ENCODE results near the gene ITIH4.

The ITIH4 gene

GRCh38 chr3:52786330-52787215, 43.9 kb downstream of the ITIH4 start:
- Mint-ChIP-seq H3K36me3 (ENCODE audit: low read depth) (no peaks in the 10 kb centered on the region), H3K27me3 (ENCODE audit: low read depth, poor library complexity) (peaks cover 38% of the 10 kb centered on the region), H3K4me1 (peaks cover 9% of the 10 kb centered on the region), H3K27ac (no peak overlapping the region), H3K9me3 (no peaks in the 10 kb centered on the region), H3K4me3 (no peak overlapping the region)
- no peak for DNase-seq
- TF ChIP-seq CTCF (IDR thresholded peaks at IDR 0.05): no peak

- TF ChIP-seq CTCF (IDR thresholded peaks at IDR 0.05): no peak
- DNase-seq: no peak
- no peaks in the 10 kb centered on the region for H3K36me3 Mint-ChIP-seq (ENCODE audit: low read depth)
These were observed 45.4 kb downstream of the ITIH4 start for GRCh38 chr3:52784931-52785590.

GRCh38 chr3:52784021-52784621, 46.4 kb downstream of the ITIH4 start:
- peaks cover 8% of the 10 kb centered on the region for H3K4me1 Mint-ChIP-seq
- H3K4me3 Mint-ChIP-seq: no peak overlapping the region
- no peaks in the 10 kb centered on the region for H3K36me3 Mint-ChIP-seq (ENCODE audit: low read depth)
- peaks cover 36% of the 10 kb centered on the region for H3K27me3 Mint-ChIP-seq (ENCODE audit: low read depth, poor library complexity)
- no peak for TF ChIP-seq CTCF (IDR thresholded peaks at IDR 0.05)
- H3K9me3 Mint-ChIP-seq: no peaks in the 10 kb centered on the region
- no peak for DNase-seq
- no peak overlapping the region for H3K27ac Mint-ChIP-seq

More at GRCh38 chr3:52784931-52785590, 45.4 kb downstream of the ITIH4 start:
- peaks cover 8% of the 10 kb centered on the region for H3K4me1 Mint-ChIP-seq
- H3K27me3 Mint-ChIP-seq (ENCODE audit: low read depth, poor library complexity): peaks cover 39% of the 10 kb centered on the region
- no peak overlapping the region for H3K4me3 Mint-ChIP-seq
- no peaks in the 10 kb centered on the region for H3K9me3 Mint-ChIP-seq
- no peak overlapping the region for H3K27ac Mint-ChIP-seq

- DNase-seq: no peak
- no peaks in the 10 kb centered on the region for H3K9me3 Mint-ChIP-seq
- H3K36me3 Mint-ChIP-seq (ENCODE audit: low read depth): no peaks in the 10 kb centered on the region
- H3K27ac Mint-ChIP-seq: no peak overlapping the region
- no peak for TF ChIP-seq CTCF (IDR thresholded peaks at IDR 0.05)
- no peak overlapping the region for H3K4me3 Mint-ChIP-seq
- H3K4me1 Mint-ChIP-seq: peaks cover 8% of the 10 kb centered on the region
- peaks cover 40% of the 10 kb centered on the region for H3K27me3 Mint-ChIP-seq (ENCODE audit: low read depth, poor library complexity)
These were observed 47.3 kb downstream of the ITIH4 start for GRCh38 chr3:52783211-52783555.

GRCh38 chr3:52782412-52783210, 47.9 kb downstream of the ITIH4 start:
- Mint-ChIP-seq H3K4me1 (peaks cover 4% of the 10 kb centered on the region), H3K4me3 (no peak overlapping the region), H3K27me3 (ENCODE audit: low read depth, poor library complexity) (peaks cover 40% of the 10 kb centered on the region), H3K9me3 (no peaks in the 10 kb centered on the region), H3K36me3 (ENCODE audit: low read depth) (no peaks in the 10 kb centered on the region), H3K27ac (no peak overlapping the region)
- no peak for TF ChIP-seq CTCF (IDR thresholded peaks at IDR 0.05)
- DNase-seq: no peak
